ENCODE measurements around the gene C2orf74.

- no peak for TF ChIP-seq CTCF (conservative IDR thresholded peaks at IDR 0.05; ENCODE audit: low read depth in 2 of 2)
- TF ChIP-seq EZH2phosphoT487 (IDR thresholded peaks at IDR 0.05; ENCODE audit: unreplicated experiment): no peak
- no peak for TF ChIP-seq JUNB (IDR thresholded peaks at IDR 0.05; ENCODE audit: unreplicated experiment)
- TF ChIP-seq POLR2AphosphoS5 (IDR thresholded peaks at IDR 0.05; ENCODE audit: low read depth): no peak
- TF ChIP-seq NANOG (IDR thresholded peaks at IDR 0.05; ENCODE audit: borderline replicate concordance): no peak
- no peak for TF ChIP-seq REST (IDR thresholded peaks at IDR 0.05; ENCODE audit: unreplicated experiment)
- TF ChIP-seq EZH2 (IDR thresholded peaks at IDR 0.05; ENCODE audit: low read depth, unreplicated experiment): no peak
- no peak for TF ChIP-seq CREB1 (CRISPR knock-in tag; IDR thresholded peaks at IDR 0.05; ENCODE audit: low read depth)
Measured at GRCh38 chr2:61149074-61149473, 12.9 kb upstream of the C2orf74 start.

Data from GM23338 (cell line).